Cardiac muscle cell (in vitro differentiated cells and primary cell): ENCODE measurements around the gene CHMP2A. TPM values are rescaled to one million over a fixed set of nuclear protein-coding genes. Genes with fewer than 3 reads are reported as not detected.

Source experiments
- DNase-seq, 2 donors: peaks; one replicate each; pipeline versions ENCODE4 v3.0.0 to v3.0.0-alpha.2; 2010 to 2017; ENCODE audit warnings: low read depth in 1 of 2, low spot score in 1 of 2
- H3K27ac ChIP-seq: fragments of 200-600 bp; sonication (generic); 2 replicates; pipeline ENCODE4 v1.5.1; 2016
- H3K27me3 ChIP-seq: fragments of 200-600 bp; sonication (generic); 2 replicates; pipeline ENCODE4 v1.6.0; 2016; ENCODE audit warnings: control low read depth
- H3K36me3 ChIP-seq: fragments of 200-600 bp; sonication (generic); 2 replicates; pipeline ENCODE4 v1.5.1; 2016; ENCODE audit warnings: control low read depth
- H3K4me1 ChIP-seq: fragments of 200-600 bp; sonication (generic); 2 replicates; pipeline ENCODE4 v1.8.1; 2017; ENCODE audit warnings: low read depth, mild to moderate bottlenecking, mixed run types
- H3K4me3 ChIP-seq: fragments of 200-600 bp; sonication (generic); 2 replicates; pipeline ENCODE4 v1.5.1; 2016; ENCODE audit warnings: mild to moderate bottlenecking
- H3K9me3 ChIP-seq: fragments of 200-600 bp; sonication (generic); 2 replicates; pipeline ENCODE4 v1.5.1; 2017; ENCODE audit warnings: low read depth, mild to moderate bottlenecking, control low read depth
- polyA plus RNA-seq: library from polyadenylated mRNA; unstranded; fragments of >200 nt; fragmentation: Nextera tagmentation; extraction: Ambion mirVana; gene quantifications from 2 replicates; pipeline ENCODE4 v1.2.1, GENCODE V29; 2016
- total RNA-seq: library from RNA; depleted of rRNA; stranded (reverse); fragments of >200 nt; gene quantifications from 2 replicates; pipeline ENCODE4 v1.2.3, GENCODE V29; 2016
- TF ChIP-seq, protein P1 (sequence below): IDR thresholded peaks from 2 replicates; pipeline ENCODE4 v1.5.1; 2012; ENCODE audit warnings: low read depth, mild to moderate bottlenecking, low read length

Gene CHMP2A
- total and polyA plus RNA-seq, 2 experiments from 2014 or later, result 247 to 265 TPM

DNA sequence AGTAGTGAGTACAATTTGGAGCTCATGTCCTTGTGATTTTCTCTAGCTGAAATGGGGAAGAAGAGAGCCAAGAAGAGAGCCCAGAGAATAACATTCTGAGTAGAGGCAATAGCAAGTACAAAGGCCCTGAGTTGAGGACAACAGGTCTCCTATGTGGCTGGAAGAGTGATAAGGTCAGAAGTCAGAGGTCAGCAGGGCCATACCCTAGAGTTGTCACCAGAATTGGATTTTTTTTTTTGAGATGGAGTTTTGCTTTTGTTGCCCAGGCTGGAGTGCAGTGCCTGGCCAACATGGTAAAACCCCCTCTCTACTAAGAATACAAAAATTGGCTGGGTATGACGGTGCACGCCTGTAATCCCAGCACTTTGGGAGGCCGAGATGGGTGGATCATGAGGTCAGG lies 19.0 kb downstream of the CHMP2A start:
- no peaks in the 10 kb centered on the region for H3K9me3 ChIP-seq
- no peak overlapping the region for H3K4me3 ChIP-seq
- TF ChIP-seq, protein P1, sequence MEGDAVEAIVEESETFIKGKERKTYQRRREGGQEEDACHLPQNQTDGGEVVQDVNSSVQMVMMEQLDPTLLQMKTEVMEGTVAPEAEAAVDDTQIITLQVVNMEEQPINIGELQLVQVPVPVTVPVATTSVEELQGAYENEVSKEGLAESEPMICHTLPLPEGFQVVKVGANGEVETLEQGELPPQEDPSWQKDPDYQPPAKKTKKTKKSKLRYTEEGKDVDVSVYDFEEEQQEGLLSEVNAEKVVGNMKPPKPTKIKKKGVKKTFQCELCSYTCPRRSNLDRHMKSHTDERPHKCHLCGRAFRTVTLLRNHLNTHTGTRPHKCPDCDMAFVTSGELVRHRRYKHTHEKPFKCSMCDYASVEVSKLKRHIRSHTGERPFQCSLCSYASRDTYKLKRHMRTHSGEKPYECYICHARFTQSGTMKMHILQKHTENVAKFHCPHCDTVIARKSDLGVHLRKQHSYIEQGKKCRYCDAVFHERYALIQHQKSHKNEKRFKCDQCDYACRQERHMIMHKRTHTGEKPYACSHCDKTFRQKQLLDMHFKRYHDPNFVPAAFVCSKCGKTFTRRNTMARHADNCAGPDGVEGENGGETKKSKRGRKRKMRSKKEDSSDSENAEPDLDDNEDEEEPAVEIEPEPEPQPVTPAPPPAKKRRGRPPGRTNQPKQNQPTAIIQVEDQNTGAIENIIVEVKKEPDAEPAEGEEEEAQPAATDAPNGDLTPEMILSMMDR, result no peak
- no peak overlapping the region for H3K27ac ChIP-seq
- H3K4me1 ChIP-seq, result peaks cover 6% of the 10 kb centered on the region
- H3K27me3 ChIP-seq, result peaks cover 11% of the 10 kb centered on the region
- H3K36me3 ChIP-seq, result no peaks in the 10 kb centered on the region
- no peak for DNase-seq

DNA sequence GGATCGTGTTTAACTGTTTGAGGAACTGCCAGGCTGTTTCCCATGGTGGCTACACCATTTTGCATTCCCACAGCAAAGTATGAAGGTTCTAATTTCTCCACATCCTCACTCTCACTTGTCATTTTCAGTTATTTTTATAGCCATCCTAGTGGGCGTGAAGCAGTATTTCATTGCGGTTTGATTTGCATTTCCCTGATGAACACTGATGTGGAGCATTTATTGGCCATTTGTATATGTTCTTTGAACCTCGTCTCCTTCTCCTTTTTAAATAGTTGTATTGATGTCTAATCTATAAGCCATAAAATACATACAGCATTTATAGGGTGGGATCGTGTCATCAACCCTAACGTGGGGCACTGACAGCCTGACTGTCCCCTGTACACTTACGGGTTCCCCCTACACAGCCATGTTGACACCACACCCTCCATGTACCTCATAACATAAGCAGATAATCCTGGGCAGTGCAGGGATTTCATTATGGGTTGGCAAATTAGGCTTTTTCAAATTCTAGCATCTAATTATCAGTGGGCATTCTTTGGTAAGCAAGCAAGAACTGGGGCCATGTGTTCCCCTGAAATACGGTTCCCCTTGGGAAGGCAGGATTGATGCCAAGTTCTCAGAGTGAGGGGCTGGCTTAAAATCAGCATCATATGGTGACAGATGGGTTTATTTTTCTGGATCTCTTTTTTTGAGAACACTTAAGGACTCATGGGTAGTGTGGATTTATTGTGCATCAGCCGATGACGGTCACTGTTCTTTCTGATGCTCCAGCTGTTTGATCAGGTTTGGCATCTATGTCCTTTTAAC lies 23.7 kb downstream of the CHMP2A start:
- H3K27me3 ChIP-seq, result no peaks in the 10 kb centered on the region

DNA sequence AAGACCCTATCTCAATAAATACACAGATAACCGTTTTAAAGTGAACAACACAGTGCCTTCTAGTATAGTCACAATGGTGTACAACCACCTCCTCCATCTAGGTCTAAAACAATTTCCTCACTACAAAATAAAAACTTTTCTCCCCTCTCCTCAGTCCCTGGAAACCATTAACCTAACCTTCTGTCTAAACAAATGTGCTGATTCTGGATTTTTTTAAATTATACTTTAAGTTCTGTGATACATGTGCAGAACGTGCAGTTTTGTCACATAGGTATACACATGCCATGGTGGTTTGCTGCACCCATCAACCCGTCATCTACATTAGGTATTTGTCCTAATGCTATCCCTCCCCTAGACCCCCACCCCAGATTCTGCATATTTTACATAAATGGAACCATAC lies 25.5 kb downstream of the CHMP2A start:
- Histone ChIP-seq H3K9me3 (no peaks in the 10 kb centered on the region), H3K4me3 (no peak overlapping the region), H3K27me3 (no peaks in the 10 kb centered on the region), H3K36me3 (no peaks in the 10 kb centered on the region), H3K27ac (no peak overlapping the region), H3K4me1 (no peaks in the 10 kb centered on the region)
- TF ChIP-seq, protein P1, result no peak
- no peak for DNase-seq

More for the DNA sequence above, 23.7 kb downstream of the CHMP2A start:
- Histone ChIP-seq H3K27ac (no peak overlapping the region), H3K36me3 (no peaks in the 10 kb centered on the region), H3K9me3 (no peaks in the 10 kb centered on the region), H3K4me3 (no peak overlapping the region), H3K4me1 (no peaks in the 10 kb centered on the region)
- no peak for DNase-seq
- TF ChIP-seq, protein P1, result no peak

DNA sequence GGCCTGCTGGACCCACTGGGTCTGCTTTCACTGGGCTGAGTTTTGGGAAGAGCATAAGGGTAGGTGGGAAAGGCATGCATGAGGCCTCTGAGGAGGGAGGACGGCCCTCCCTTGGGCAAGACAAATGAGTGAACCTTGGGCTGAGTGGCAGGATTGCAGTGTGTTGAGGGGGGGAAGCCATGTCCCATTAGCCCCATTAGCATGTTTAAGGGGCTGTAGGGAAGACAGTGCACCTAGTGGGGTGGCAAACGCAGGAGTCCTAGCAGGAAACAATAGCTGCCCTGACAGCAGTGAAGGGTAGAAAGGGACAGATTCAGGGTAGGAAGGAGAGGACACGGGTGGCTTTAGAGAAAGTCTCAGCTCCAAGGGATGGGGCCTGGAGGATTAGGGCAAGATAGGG lies 32.2 kb downstream of the CHMP2A start:
- Histone ChIP-seq H3K36me3 (no peaks in the 10 kb centered on the region), H3K27me3 (no peaks in the 10 kb centered on the region), H3K9me3 (no peaks in the 10 kb centered on the region), H3K27ac (no peak overlapping the region), H3K4me1 (peaks cover 15% of the 10 kb centered on the region), H3K4me3 (no peak overlapping the region)
- DNase-seq, result no peak
- TF ChIP-seq, protein P1, result no peak

DNA sequence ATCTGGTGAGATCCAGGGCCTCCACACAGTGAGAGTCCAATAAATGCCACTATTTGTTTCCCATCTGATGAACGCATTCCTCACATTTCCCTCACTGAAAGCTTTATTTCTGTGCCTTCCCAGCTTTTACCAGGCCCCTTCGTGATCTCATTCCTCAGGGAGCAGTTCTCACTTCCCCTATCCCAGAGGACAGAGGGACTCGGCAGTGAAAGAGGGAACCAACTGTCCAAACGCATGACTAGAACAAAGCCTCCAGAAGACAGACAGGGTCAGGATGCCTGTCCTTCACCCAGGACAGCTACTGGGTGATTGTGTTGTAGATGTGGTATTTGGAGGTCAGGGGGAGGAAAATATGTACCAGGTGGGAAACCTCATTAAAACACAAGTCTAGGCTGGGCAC lies 33.3 kb downstream of the CHMP2A start:
- TF ChIP-seq, protein P1, result no peak
- Histone ChIP-seq H3K36me3 (peaks cover 7% of the 10 kb centered on the region), H3K27ac (no peak overlapping the region), H3K9me3 (no peaks in the 10 kb centered on the region), H3K4me3 (no peak overlapping the region), H3K27me3 (no peaks in the 10 kb centered on the region), H3K4me1 (peaks cover 15% of the 10 kb centered on the region)
- DNase-seq, result no peak
